Subcutaneous abdominal adipose tissue (tissue), 5 donors: ENCODE data around the gene ITGAE.
A peak's percentile ranks its signal among the peaks of the same experiment; 100 is the strongest.

Experiments
- H3K27ac ChIP-seq: one replicate; pipeline ENCODE4 v1.7.0; 2013; ENCODE audit warnings: low read depth, mild to moderate bottlenecking, inconsistent platforms, low read length, moderate library complexity
- H3K27me3 ChIP-seq, 5 donors: one replicate each; pipeline ENCODE4 v1.7.0; 2013; ENCODE audit warnings: low read length in 5 of 5, inconsistent platforms in 1 of 5; ENCODE audit not compliant: control insufficient read depth in 5 of 5, insufficient read depth in 4 of 5
- H3K36me3 ChIP-seq, 5 donors: one replicate each; pipeline ENCODE4 v1.7.0; 2013; ENCODE audit warnings: low read length in 5 of 5; ENCODE audit not compliant: control insufficient read depth in 5 of 5, insufficient read depth in 5 of 5
- H3K4me1 ChIP-seq, 5 donors: one replicate each; pipeline ENCODE4 v1.7.0; 2013; ENCODE audit warnings: low read length in 5 of 5, mild to moderate bottlenecking in 3 of 5, moderate library complexity in 1 of 5; ENCODE audit not compliant: control insufficient read depth in 5 of 5, insufficient read depth in 5 of 5
- H3K4me3 ChIP-seq, 5 donors: one replicate each; pipeline ENCODE4 v1.7.0; 2013; ENCODE audit warnings: low read length in 5 of 5, low read depth in 1 of 5
- H3K9ac ChIP-seq, 5 donors: one replicate each; pipeline ENCODE4 v1.7.0; 2013; ENCODE audit warnings: low read length in 5 of 5, mild to moderate bottlenecking in 4 of 5, moderate library complexity in 3 of 5
- H3K9me3 ChIP-seq, 5 donors: one replicate each; pipeline ENCODE4 v1.7.0; 2013; ENCODE audit warnings: low read length in 5 of 5; ENCODE audit not compliant: control insufficient read depth in 5 of 5
- donor health status: healthy.
- donor health status: healthy.
- donor health status: healthy.
- donor health status: healthy.
- donor health status: healthy.

Gene ITGAE

DNA sequence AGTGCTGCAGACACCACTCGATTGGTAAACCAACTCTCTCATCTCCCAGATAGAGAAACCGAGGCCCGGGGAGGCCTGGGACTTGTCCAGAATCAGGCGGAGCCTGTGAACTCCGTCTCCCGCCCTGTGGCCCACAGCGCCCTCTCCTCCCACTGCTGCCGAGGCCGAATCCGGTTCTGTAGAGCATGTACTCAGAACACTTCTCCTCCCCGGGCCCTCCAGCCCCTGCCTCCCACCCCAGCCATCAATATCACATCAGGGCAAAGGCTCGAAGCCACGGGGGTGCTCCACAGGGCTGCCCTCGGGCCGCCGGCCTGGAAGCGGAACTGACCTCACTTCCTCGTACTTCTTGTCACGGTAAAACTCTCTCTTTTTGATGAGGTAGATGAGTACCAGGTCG lies 119.4 kb downstream of the ITGAE start:
- Histone ChIP-seq H3K4me3 (no peak overlapping the region), H3K4me1 (no peaks in the 10 kb centered on the region), H3K9me3 (no peaks in the 10 kb centered on the region), H3K27ac (no peak overlapping the region), H3K27me3 (peaks cover 11 to 45% (median 29%) of the 10 kb centered on the region in 5 donors), H3K9ac (no peak overlapping the region), H3K36me3 (no peaks in the 10 kb centered on the region)

DNA sequence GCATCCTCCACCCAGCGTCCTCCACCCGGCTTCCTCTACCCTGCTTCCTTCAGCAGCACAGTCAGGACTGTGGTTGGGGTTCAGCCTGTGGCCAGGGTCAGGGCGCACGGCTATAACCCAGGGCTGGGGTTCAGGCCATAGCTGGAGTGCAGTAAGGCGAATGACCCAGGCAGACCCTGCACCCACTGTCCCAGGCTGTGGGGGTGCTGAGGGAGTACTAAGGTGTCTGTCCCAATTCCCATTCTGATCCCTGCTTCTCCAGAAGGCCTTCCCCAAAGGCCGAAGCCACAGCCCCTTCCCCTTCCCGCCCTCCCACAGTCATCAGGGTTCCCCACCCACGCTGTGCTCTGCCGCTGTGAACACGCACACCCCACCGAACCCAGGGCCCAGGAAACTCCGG lies 119.9 kb downstream of the ITGAE start:
- Histone ChIP-seq H3K36me3 (no peaks in the 10 kb centered on the region), H3K9ac (no peak overlapping the region), H3K4me3 (no peak overlapping the region), H3K4me1 (no peaks in the 10 kb centered on the region), H3K9me3 (no peaks in the 10 kb centered on the region), H3K27me3 (peaks cover 11 to 45% (median 29%) of the 10 kb centered on the region in 5 donors), H3K27ac (no peak overlapping the region)

- H3K9me3 ChIP-seq: no peaks in the 10 kb centered on the region
- H3K4me3 ChIP-seq: no peak overlapping the region
- H3K9ac ChIP-seq: no peak overlapping the region
- H3K4me1 ChIP-seq: no peaks in the 10 kb centered on the region
- H3K36me3 ChIP-seq: no peaks in the 10 kb centered on the region
- no peak overlapping the region for H3K27ac ChIP-seq
- peaks cover 5 to 40% (median 24%) of the 10 kb centered on the region in 5 donors for H3K27me3 ChIP-seq
Observed at GRCh38 chr17:3679531-3680126, 121.4 kb downstream of the ITGAE start.

DNA sequence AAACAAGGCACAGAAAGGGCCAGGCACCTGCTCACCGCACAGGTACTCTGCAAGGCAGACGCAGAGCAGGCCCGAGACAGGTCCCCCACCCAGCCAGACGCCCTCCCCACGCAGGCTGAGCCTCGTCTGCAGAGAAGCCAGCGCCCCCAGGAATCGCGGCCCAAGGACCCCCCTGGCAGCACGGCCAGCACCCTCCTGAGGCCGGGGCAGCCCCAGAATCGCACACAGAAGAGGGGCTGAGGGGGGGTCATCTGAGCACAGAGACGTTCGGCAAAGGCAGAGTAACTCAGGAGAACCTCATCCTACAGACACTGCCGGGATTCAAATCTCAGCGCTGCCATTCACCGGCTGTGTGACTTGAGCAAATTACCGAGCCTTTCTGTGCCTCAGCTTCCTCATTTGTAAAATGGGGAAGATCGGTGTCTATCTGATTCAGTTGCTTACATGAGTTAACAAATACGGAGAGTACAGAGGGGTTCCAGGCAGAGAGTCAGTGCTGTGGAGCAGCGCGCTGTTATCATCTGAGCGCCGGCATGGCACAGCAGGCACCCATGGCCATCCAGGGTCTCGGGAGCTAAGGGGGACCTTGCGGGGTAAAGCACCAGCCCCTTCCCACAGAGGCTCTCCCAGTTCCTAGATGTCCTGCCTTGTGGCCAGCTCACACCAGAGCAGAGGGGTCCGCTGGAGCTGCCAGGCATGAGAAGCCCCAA lies 122.0 kb downstream of the ITGAE start:
- Histone ChIP-seq H3K4me1 (no peaks in the 10 kb centered on the region), H3K9ac (no peak overlapping the region), H3K27ac (no peak overlapping the region), H3K4me3 (no peak overlapping the region), H3K27me3 (peaks cover 4 to 35% (median 18%) of the 10 kb centered on the region in 5 donors), H3K9me3 (no peaks in the 10 kb centered on the region), H3K36me3 (no peaks in the 10 kb centered on the region)

DNA sequence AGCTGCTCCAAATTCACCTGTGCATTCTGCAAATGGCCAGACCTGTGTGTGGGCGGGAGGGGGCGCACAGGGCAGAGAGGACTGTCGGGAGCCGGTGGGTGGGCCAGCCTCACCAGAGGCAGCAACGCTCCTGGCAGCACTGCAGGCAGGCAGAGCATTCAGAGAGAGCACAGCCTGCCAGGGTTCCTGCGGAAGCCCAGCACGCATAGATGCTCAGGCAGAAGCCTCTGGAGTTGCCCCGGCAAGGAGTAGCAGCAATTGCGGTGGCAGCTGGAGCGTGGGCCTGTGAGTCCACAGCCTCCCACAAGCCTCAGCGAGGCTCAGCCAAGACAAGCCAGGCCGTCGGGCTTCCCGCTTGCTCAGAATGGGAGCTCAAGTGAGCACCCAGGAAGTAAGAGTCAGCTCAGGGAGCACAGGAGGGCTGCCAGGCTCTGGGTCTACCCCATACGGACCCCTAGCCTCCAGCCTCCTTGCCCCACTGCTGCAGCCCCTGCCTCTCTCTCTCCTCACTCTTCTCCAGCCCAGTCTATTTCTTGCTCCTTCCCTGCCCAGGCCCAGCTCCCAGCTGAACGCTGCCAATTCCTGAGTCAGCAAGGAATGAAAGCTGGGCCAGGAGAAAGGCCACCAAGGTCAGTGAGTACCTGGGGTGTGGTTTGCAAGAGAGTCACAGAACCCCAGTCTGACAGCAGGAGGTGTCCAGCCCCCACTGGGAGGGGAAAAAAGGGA lies 122.7 kb downstream of the ITGAE start:
- no peak overlapping the region for H3K27ac ChIP-seq
- no peaks in the 10 kb centered on the region for H3K4me1 ChIP-seq
- no peak overlapping the region for H3K9ac ChIP-seq
- no peaks in the 10 kb centered on the region for H3K9me3 ChIP-seq
- H3K27me3 ChIP-seq: peaks cover 0 to 30% (median 15%) of the 10 kb centered on the region in 5 donors
- no peaks in the 10 kb centered on the region for H3K36me3 ChIP-seq
- H3K4me3 ChIP-seq: no peak overlapping the region

- Histone ChIP-seq H3K27ac (no peak overlapping the region), H3K27me3 (peaks cover 0 to 19% (median 4%) of the 10 kb centered on the region in 5 donors), H3K9ac (no peak overlapping the region), H3K36me3 (peaks cover 0 to 5% (median 0%) of the 10 kb centered on the region in 5 donors), H3K4me1 (no peaks in the 10 kb centered on the region), H3K4me3 (no peak overlapping the region), H3K9me3 (no peaks in the 10 kb centered on the region)
Observed at GRCh38 chr17:3675886-3676285, 125.1 kb downstream of the ITGAE start.

- no peak overlapping the region for H3K27ac ChIP-seq
Observed at GRCh38 chr17:3672571-3672970, 128.4 kb downstream of the ITGAE start.

GRCh38 chr17:3669548-3669947 lies 131.4 kb downstream of the ITGAE start:
- H3K9ac ChIP-seq: peak overlapping the region; percentile 48 to 98 (median 95)
- H3K36me3 ChIP-seq: peaks cover 0 to 11% (median 5%) of the 10 kb centered on the region in 5 donors
- H3K4me3 ChIP-seq: peak overlapping the region; percentile 76 to 96 (median 93)
- no peak overlapping the region for H3K27ac ChIP-seq
- no peaks in the 10 kb centered on the region for H3K9me3 ChIP-seq
- peaks cover 0 to 2% (median 0%) of the 10 kb centered on the region in 5 donors for H3K27me3 ChIP-seq
- peaks cover 2 to 41% (median 36%) of the 10 kb centered on the region in 5 donors for H3K4me1 ChIP-seq

More at GRCh38 chr17:3672571-3672970, 128.4 kb downstream of the ITGAE start:
- H3K4me1 ChIP-seq: peaks cover 2 to 22% (median 16%) of the 10 kb centered on the region in 5 donors
- H3K27me3 ChIP-seq: peaks cover 0 to 7% (median 0%) of the 10 kb centered on the region in 5 donors
- H3K36me3 ChIP-seq: peaks cover 0 to 8% (median 0%) of the 10 kb centered on the region in 5 donors
- H3K9ac ChIP-seq: no peak overlapping the region
- no peaks in the 10 kb centered on the region for H3K9me3 ChIP-seq
- H3K4me3 ChIP-seq: no peak overlapping the region

GRCh38 chr17:3669085-3669347 lies 132.0 kb downstream of the ITGAE start:
- Histone ChIP-seq H3K27me3 (no peaks in the 10 kb centered on the region), H3K9ac (peak overlapping the region; percentile 48 to 98 (median 95)), H3K4me1 (peaks cover 2 to 41% (median 36%) of the 10 kb centered on the region in 5 donors), H3K36me3 (peaks cover 0 to 17% (median 10%) of the 10 kb centered on the region in 5 donors), H3K4me3 (peak overlapping the region; percentile 76 to 96 (median 93)), H3K27ac (peak overlapping the region; percentile 85), H3K9me3 (no peaks in the 10 kb centered on the region)
